GM19463 (cell line): ENCODE measurements around the gene OR51E2.
"Not testable (repeated sequence)": the region's sequence is repeated elsewhere in the genome, so short reads cannot be mapped to it uniquely, and the experiment has no call there.

Experiments used
- ATAC-seq: cut with Tn5 transposase; IDR thresholded peaks from one replicate; pipeline ENCODE4 v1.9.1; 2021; ENCODE audit warnings: mild to moderate bottlenecking, moderate library complexity; ENCODE audit not compliant: unreplicated experiment

OR51E2 gene

DNA sequence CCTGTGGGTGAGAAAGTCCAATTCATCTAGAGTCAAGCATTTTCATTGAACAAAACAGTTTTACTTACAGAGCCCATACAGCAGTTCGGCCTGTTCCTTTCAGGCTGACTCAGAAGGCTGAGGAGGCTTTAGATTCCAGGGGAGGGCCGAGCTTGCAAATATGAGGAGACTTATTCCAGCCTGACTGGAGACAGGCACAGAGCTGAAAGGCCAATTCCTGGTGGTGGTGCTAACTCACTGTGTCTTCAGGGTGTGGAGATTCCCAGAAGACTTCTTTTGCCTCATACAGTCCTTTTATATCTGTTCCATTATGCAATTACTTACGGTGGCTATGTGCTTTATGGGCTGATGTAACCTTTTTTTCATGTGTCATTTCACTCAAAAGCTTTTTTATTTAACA is at the start of gene OR51E2:
Gene OR51E2, minus strand, starts transcription at position 269 of the 400 bp plus-strand sequence. CDS start 15,142 bp downstream, outside the sequence.
- no peak for ATAC-seq

- no peak for ATAC-seq
Observed at GRCh38 chr11:4740735-4741134, 43.1 kb upstream of the OR51E2 start.

GRCh38 chr11:4727171-4727570 is 29.5 kb upstream of the OR51E2 start:
- ATAC-seq, result no peak

GRCh38 chr11:4722616-4723534 is 25.2 kb upstream of the OR51E2 start:
- not testable (repeated sequence) for ATAC-seq

DNA sequence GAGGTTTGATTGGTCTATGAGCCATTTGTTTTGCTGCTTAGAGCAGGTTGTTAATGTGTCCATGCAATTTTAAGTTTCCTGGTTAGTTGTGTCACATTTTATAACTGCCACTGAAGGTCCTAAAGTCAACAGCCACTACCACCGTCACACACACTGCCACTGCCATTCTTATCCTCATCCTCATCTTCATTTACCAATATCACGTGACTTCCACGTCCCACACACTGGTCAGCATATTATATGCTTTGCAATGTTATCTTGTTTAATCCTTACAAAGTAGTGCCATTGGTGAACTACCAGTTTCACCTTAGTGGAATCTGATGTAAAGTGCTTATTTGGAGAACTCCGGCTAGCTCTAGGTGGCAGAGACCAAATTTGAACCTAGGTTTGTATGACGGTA is 16.6 kb upstream of the OR51E2 start:
- ATAC-seq, result no peak

DNA sequence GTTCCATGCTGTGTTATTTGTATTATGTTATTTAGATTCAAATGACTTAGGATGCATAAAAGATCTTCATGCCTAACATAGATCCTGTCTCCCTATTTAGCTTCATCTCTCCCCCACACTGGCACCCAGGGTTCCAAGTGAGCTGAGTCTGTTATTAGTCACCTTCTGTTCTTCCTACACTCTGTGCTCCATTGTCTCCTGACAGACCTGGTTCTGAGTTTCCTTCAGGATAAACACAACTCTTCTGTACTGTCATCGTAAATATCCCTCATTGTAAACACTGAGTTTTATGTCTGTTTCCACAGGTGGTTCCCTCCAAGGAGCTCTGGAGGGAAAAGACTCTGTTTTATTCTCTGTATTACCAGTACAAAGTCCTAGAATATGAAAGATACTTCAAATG is 15.6 kb upstream of the OR51E2 start:
- no peak for ATAC-seq

DNA sequence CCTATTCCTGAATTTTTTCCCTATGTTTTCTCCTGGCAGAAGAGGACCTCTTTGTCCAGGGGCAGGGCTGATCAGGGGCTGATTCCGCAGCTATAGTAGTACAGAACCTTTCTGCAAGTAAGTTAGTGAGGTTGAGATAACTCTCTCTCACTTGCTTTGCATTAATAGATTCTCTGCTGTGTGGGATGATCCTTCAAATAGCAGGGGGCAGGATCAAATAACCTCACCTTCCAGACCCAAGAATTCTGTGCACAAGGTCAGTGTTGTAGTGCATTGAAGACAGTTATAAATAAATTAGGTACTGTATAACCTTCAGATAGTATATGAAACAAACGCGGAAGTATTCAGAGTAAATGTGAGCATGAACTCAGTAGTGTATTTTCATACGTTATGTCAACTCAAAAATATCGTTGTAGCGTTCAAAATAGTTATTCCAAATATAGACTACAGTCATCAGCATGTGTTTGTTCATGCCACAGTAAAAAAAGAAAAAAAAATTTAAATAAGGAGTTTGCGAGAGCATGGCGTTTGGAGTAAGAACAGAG is 7.2 kb upstream of the OR51E2 start:
- ATAC-seq, result no peak

GRCh38 chr11:4704054-4704789 is 6.6 kb upstream of the OR51E2 start, which contains the start of gene MMP26:
MMP26 (plus strand) TSS chr11:4704784.
- ATAC-seq, result no peak

GRCh38 chr11:4700436-4700820 is 2.8 kb upstream of the OR51E2 start:
- no peak for ATAC-seq

- ATAC-seq, result peak; percentile 93
Observed at GRCh38 chr11:4699697-4700435, 2.2 kb upstream of the OR51E2 start.

- ATAC-seq, result no peak
Observed at GRCh38 chr11:4695442-4695841, 2.2 kb downstream of the OR51E2 start.

GRCh38 chr11:4684631-4685285 is 12.9 kb downstream of the OR51E2 start:
- no peak for ATAC-seq

DNA sequence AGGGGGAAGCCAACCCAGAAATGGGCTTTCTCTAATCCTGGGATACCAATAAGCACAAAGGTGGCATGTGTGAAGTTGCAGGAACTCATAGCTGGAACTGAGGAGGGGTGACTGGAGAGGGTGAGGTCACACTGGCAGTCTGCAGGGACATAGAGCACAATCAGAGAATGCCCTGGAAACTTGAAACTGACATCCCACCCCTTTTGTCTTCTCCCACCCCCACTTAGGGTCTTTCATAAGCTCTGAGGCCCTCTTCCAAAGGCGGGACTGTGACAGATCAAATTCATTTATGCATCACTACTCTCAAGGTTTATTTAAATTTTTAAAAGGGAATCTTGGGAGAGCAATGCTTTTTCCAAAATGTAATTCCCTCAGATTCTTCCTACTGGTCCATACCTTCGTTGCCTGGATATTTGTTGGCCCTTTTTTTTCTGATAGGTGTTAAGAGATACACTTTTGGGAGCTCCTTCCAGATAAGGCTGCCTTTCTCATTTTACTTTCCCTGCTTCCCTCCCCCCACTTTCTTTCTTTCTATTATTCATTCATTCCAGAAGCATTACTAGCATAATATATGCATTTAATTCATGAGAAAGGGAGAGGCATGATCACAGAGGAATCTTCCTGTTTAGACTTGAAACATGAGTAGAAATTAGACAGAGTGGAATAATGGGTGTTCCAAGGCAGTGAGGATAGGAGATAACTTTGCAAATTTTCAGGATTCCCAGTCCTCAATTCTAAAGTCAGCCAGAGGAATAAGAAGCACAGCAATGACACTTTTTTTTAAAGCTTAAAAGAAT is 14.8 kb downstream of the OR51E2 start:
- ATAC-seq, result no peak

DNA sequence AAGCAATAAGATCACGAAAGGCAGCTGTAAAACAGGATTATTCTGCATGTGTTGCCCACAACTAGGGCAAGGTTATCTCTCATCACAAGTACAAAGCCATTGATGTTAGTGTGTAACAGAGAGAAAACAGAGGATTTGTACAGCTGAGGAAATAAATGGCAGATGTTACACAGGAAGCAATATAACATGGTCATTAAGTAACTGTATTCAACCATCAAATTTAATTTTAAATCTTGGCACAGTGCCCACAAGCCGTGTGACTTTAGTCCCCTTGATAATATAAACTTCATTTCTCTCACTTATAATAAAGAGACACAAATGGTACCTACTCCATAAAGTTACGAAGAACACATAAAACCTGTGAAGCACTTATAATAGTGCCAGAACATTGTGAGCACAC is 17.3 kb downstream of the OR51E2 start:
- ATAC-seq, result no peak

GRCh38 chr11:4677948-4678347 is 19.7 kb downstream of the OR51E2 start:
- no peak for ATAC-seq

- no peak for ATAC-seq
Observed at GRCh38 chr11:4673781-4674180, 23.9 kb downstream of the OR51E2 start.

GRCh38 chr11:4672470-4672869 is 25.2 kb downstream of the OR51E2 start:
- ATAC-seq, result no peak

DNA sequence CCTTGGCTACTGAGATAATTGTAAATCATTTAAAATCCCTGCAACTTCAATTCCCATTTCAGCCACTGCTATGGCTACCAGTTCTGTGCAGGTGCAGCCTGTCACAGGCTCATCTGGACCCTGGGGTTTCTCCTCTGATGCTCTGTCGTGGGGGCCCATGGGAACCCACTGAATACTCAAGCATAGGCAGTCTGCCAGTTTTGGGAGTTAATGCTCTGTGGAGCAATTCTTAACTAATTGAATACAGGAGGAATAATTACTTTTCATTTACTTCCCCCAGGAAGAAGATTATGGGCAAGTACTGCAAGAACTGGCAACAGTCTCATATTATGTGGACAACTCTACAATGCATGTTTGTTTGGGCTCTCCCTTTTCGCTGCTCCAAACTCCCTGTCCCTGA is 25.9 kb downstream of the OR51E2 start:
- no peak for ATAC-seq

DNA sequence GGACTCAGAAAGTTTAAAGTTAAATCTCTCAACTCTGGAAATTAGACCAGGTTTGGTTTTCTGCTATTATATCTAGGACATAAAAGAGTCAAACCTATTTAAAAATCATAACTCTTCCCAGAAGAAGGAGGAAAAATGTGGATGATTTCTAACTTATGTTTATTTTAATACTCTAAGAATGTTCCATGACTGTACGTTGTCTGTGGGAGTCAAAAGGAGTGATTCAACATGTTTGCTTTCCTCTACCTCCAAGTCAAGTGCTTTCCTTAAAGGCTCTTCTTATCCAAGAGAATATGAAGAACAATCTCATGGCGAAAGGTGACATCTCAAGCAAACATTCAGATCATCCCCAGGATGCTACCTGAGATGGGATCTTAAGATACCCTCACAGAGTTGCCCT is 32.2 kb downstream of the OR51E2 start:
- ATAC-seq, result no peak

GRCh38 chr11:4664786-4665185 is 32.9 kb downstream of the OR51E2 start:
- no peak for ATAC-seq
